ENCODE results near the gene FNTB. TPM values are rescaled to one million over a fixed set of nuclear protein-coding genes. Genes with fewer than 3 reads are reported as not detected.

Gene FNTB
- total RNA-seq, 1 donor from 2014 or later: 28.6 TPM

GRCh38 chr14:64939817-64940190 is 46.9 kb upstream of the FNTB start:
- no peak overlapping the region for H3K27ac Mint-ChIP-seq (ENCODE audit: unreplicated experiment)
- no peaks in the 10 kb centered on the region for H3K27me3 Mint-ChIP-seq (ENCODE audit: low read depth)
- H3K4me1 Mint-ChIP-seq: peaks cover 8% of the 10 kb centered on the region
- DNase-seq (ENCODE audit: low read depth, low spot score): no peak
- H3K36me3 Mint-ChIP-seq (ENCODE audit: low read depth): peaks cover 6% of the 10 kb centered on the region
- H3K4me3 Mint-ChIP-seq: no peak overlapping the region
- H3K9me3 Mint-ChIP-seq: no peaks in the 10 kb centered on the region
- TF ChIP-seq CTCF (conservative IDR thresholded peaks at IDR 0.05): no peak

- H3K4me1 Mint-ChIP-seq: peaks cover 8% of the 10 kb centered on the region
- peaks cover 6% of the 10 kb centered on the region for H3K36me3 Mint-ChIP-seq (ENCODE audit: low read depth)
- H3K27ac Mint-ChIP-seq (ENCODE audit: unreplicated experiment): no peak overlapping the region
Observed at GRCh38 chr14:64940336-64940910, 46.3 kb upstream of the FNTB start.

GRCh38 chr14:64942531-64943111 is 44.1 kb upstream of the FNTB start, which contains the start of gene GPX2:
Gene GPX2 (minus strand): TSS chr14:64942745. CDS start chr14:64942726, 19 bp downstream.
- peak within 1 kb of the TSS; percentile 10 for H3K27ac Mint-ChIP-seq (ENCODE audit: unreplicated experiment)
- H3K36me3 Mint-ChIP-seq (ENCODE audit: low read depth): peaks cover 10% of the 10 kb centered on the region

More at GRCh38 chr14:64940336-64940910, 46.3 kb upstream of the FNTB start:
- DNase-seq (ENCODE audit: low read depth, low spot score): no peak
- no peaks in the 10 kb centered on the region for H3K9me3 Mint-ChIP-seq
- H3K27me3 Mint-ChIP-seq (ENCODE audit: low read depth): no peaks in the 10 kb centered on the region
- no peak overlapping the region for H3K4me3 Mint-ChIP-seq
- TF ChIP-seq CTCF (conservative IDR thresholded peaks at IDR 0.05): no peak

GRCh38 chr14:64943556-64943955 is 43.1 kb upstream of the FNTB start:
- no peaks in the 10 kb centered on the region for H3K27me3 Mint-ChIP-seq (ENCODE audit: low read depth)
- H3K36me3 Mint-ChIP-seq (ENCODE audit: low read depth): peaks cover 10% of the 10 kb centered on the region
- no peak overlapping the region for H3K27ac Mint-ChIP-seq (ENCODE audit: unreplicated experiment)
- no peaks in the 10 kb centered on the region for H3K4me1 Mint-ChIP-seq
- DNase-seq (ENCODE audit: low read depth, low spot score): no peak
- no peaks in the 10 kb centered on the region for H3K9me3 Mint-ChIP-seq
- TF ChIP-seq CTCF (conservative IDR thresholded peaks at IDR 0.05): no peak
- no peak overlapping the region for H3K4me3 Mint-ChIP-seq

More at GRCh38 chr14:64942531-64943111, 44.1 kb upstream of the FNTB start, which contains the start of gene GPX2:
- H3K9me3 Mint-ChIP-seq: no peaks in the 10 kb centered on the region
- no peaks in the 10 kb centered on the region for H3K4me1 Mint-ChIP-seq
- H3K4me3 Mint-ChIP-seq: no peak within 1 kb of the TSS
- no peak for TF ChIP-seq CTCF (conservative IDR thresholded peaks at IDR 0.05)
- no peak for DNase-seq (ENCODE audit: low read depth, low spot score)
- no peaks in the 10 kb centered on the region for H3K27me3 Mint-ChIP-seq (ENCODE audit: low read depth)

- no peak overlapping the region for H3K4me3 Mint-ChIP-seq
- H3K27me3 Mint-ChIP-seq (ENCODE audit: low read depth): no peaks in the 10 kb centered on the region
- no peak for TF ChIP-seq CTCF (conservative IDR thresholded peaks at IDR 0.05)
- no peaks in the 10 kb centered on the region for H3K4me1 Mint-ChIP-seq
- H3K9me3 Mint-ChIP-seq: no peaks in the 10 kb centered on the region
- peaks cover 7% of the 10 kb centered on the region for H3K36me3 Mint-ChIP-seq (ENCODE audit: low read depth)
- peak overlapping the region; percentile 67 for H3K27ac Mint-ChIP-seq (ENCODE audit: unreplicated experiment)
- DNase-seq (ENCODE audit: low read depth, low spot score): no peak
Observed at GRCh38 chr14:64944041-64944440, 42.7 kb upstream of the FNTB start.

Data from neural crest cell (in vitro differentiated cells).